ENCODE results near the gene IL20RA.

DNA sequence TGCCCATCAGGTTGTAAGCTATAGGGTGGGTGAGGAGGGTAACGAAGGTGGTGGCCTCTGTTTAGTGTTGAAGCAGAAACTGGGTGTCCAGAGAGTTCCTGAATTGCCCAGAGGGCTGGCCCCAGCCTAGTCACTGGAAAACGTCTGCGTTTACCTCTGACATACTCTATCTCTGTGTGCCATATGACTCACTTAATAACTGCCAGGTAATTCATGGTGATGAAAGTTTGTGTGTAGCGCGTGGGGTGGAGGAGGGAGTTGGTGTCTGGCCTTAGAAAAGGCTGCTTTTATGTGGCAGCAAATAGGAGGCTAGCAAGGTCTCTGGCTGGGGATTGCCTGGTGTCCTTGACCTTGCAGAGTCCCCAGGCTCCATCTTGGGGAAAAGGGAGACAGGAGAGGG, 75.3 kb downstream of the IL20RA start:
- TF ChIP-seq CTCF (IDR thresholded peaks at IDR 0.05; ENCODE audit: low read length) (no peak), EZH2 (optimal IDR thresholded peaks at IDR 0.05; ENCODE audit: low read depth, low read length) (no peak), EZH2phosphoT487 (IDR thresholded peaks at IDR 0.05; ENCODE audit: low read length) (no peak)

Data from MM.1S (cell line).